Hepatic stellate cell (primary cell): Measurements from ENCODE around the gene HOXD11.
A peak's percentile ranks its signal among the peaks of the same experiment; 100 is the strongest.

ENCODE experiments used
- DNase-seq: peaks from one replicate; pipeline ENCODE4 v3.0.0; 2011; ENCODE audit warnings: low spot score

The HOXD11 gene

DNA sequence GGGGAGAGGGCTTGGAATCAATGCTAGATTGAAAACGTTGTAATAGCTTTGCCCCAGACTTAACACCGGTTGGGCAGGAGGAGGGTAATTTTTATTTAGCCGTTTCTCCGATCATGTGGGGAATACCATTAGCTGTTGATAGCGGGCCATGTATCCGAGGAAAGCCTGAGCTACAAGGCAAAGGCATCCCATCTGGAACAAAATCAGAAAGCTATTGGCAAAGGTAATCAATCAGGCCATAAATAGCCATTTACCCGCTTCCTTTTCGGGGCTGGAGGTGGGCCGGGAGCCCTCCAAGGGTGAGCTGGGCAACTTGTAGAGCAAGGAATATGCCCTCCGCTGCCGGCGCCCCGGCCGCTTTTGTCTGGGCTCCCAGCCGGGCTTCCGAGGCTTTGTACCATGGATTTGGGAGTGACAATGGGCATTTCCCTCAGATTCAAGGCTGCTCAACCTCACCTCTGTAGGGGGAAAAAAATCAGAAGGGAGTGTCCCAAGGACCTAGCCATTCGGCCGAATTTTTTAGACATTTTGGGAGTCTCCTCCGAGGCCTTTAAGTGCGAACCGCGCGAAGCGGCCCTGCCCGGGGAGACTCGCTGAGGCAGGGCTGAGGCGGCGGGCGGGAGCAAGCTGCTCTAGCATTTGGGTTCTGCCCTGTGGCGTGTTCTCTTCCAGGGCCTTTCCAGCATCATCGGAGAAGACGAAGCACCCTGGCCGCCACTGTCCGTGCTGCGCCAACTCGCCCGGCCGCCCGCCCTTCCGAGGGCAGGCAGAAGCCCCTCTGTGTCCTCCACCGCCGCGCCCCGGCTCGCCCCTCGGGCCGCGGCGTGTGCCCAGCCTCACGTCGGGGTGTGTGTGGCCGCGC is 14.3 kb downstream of the HOXD11 start:
- no peak for DNase-seq

DNA sequence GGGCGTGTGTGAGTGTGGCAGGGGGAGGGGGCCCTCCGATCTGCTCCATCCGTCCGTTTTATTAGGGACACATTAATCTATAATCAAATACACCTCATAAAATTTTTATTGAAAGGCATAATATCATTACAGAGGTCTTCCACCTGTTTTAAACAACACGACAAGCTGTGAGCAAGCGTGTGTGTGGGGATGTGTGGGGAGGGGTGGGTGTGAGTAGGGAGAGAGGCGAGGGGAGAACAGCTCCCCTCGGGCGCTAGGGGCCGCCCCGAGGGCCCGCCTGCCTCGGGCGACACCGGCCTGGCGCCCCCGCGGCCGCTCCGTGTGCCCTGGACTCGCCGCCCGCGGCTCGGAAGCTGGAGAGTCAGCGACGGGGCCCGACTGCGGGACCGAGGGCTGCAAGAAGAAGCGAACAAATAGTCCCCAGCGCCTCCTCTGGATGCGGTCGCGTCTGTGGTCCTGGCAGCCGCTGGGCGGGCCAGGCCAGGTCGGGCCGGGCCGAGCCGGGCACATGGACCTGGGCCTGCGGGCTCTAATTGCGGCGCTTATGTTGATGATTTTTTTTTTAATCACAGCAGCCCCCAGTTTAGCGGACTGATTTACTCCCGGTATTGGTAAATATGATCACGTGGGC is 15.1 kb downstream of the HOXD11 start:
- no peak for DNase-seq

DNA sequence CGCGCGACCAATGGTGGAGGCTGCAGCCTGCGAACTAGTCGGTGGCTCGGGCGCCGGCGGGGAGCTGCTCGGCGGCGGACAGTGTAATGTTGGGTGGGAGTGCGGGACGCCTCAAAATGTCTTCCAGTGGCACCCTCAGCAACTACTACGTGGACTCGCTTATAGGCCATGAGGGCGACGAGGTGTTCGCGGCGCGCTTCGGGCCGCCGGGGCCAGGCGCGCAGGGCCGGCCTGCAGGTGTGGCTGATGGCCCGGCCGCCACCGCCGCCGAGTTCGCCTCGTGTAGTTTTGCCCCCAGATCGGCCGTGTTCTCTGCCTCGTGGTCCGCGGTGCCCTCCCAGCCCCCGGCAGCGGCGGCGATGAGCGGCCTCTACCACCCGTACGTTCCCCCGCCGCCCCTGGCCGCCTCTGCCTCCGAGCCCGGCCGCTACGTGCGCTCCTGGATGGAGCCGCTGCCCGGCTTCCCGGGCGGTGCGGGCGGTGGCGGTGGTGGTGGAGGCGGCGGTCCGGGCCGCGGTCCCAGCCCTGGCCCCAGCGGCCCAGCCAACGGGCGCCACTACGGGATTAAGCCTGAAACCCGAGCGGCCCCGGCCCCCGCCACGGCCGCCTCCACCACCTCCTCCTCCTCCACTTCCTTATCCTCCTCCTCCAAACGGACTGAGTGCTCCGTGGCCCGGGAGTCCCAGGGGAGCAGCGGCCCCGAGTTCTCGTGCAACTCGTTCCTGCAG is 15.8 kb downstream of the HOXD11 start, which contains the start of gene HOXD9:
Gene HOXD9, plus strand, starts transcription at position 37 of the 728 bp plus-strand sequence. Its CDS starts 50 bp downstream, at position 87.
- no peak for DNase-seq

DNA sequence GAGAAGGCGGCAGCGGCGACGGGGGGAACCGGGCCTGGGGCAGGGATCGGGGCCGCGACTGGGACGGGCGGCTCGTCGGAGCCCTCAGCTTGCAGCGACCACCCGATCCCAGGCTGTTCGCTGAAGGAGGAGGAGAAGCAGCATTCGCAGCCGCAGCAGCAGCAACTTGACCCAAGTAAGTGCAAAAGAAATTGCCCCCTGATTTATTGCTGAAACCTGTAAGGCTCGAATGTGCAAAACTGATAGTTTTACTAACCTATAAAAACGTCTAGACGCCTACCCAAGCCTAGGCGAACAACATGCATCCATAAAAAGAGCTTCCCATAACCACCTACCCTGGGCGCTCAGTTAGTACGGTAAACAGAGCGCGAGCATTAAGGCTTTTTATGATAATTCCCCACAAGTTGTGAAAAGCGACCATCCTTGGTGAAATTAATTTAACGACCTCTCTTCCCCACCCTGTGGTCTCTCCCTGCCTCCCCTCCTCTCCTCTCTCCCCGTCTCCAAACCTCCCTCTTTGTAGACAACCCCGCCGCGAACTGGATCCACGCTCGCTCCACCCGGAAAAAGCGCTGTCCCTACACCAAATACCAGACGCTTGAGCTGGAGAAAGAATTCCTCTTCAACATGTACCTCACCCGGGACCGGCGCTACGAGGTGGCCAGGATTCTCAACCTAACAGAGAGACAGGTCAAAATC is 16.5 kb downstream of the HOXD11 start:
- no peak for DNase-seq

DNA sequence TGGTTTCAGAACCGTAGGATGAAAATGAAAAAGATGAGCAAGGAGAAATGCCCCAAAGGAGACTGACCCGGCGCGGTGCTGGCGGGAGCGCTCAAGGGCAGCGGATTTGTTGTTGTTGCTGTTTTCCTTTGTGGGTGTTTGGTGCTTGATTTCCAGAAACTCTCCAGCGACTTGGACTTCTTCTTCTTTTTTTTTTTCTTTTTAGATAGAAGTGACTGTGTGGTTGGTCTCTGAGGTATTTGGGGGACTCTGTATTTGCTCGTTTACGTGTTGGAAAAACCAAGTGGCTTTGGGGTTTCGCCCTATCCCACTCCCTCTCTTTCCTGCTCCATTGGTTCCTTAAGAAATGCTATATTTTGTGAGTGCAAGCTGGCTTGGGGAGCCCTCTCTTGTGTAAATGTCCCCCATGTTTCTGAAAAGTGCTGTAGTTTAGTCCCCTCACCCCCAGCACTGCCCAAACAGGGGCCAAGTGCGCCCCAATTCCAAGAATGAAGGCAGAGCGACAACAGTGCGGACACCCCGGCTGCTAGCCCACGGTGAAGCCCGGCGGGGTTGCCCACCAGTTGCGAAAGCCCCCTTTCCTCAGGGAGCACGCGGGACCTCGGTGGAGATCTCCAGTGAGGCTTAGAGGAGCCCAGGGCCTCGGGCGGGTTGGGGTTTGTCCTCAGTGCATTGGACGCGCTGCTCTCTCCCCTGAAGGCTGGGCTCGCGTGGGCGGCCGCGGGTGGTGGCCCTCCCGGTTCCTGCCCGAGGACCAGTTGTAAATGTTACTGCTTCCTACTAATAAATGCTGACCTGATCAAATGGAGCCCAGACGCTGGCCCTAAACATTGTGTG is 17.2 kb downstream of the HOXD11 start:
- no peak for DNase-seq

DNA sequence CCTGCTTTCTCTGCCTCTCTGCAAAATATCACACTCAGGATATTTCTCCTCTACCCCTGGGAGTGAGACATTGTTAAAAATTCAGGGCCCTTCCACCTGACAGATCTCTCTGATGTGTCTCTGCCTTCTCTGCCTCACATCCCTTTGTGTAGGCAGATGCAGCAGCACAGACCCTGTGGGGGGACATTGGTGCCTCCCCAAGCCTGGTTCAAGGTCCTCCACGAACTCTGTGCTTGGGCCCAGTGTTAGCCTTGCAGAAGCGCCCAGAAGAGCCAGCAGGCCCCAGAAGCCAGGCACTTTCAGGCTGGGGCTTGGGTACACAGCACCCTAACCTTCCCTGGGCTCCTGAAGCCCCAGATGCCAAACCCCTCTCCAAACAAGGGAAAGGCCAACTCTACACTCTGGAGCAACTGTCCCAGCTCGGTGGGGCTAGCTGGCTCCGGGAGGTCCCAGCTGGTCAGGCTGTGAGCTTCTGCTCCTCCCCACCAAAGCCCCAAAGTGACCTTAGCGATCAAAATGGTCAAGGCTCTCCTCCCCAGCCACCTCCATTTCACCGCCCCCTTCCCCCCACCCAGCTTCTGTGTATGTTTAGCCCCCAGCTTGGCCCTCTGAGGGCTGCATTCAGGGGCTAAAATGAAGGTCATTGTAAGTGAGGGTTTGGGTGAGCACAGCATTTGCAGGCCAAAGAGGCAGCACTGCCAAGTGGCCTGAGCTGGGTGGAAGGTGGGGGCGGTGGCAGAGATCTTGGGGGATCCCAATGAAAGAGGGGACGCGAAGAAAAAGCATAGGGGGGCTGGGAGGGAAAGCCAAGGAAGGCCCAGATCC is 18.1 kb downstream of the HOXD11 start:
- DNase-seq = no peak

DNA sequence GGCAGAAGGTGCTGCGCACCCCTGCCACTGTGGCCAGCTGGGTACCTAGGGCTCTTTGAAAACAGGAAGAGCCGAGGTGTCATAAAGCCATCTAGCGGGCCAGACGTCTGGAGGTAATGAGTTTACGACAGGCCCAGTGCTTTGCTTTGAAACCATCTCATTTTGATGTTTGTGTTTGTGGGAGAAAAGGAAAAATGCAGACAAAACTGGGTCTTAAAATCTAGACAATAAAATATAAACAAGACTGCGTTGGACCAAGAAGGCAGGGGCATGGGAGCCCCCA is 18.6 kb downstream of the HOXD11 start:
- no peak for DNase-seq

DNA sequence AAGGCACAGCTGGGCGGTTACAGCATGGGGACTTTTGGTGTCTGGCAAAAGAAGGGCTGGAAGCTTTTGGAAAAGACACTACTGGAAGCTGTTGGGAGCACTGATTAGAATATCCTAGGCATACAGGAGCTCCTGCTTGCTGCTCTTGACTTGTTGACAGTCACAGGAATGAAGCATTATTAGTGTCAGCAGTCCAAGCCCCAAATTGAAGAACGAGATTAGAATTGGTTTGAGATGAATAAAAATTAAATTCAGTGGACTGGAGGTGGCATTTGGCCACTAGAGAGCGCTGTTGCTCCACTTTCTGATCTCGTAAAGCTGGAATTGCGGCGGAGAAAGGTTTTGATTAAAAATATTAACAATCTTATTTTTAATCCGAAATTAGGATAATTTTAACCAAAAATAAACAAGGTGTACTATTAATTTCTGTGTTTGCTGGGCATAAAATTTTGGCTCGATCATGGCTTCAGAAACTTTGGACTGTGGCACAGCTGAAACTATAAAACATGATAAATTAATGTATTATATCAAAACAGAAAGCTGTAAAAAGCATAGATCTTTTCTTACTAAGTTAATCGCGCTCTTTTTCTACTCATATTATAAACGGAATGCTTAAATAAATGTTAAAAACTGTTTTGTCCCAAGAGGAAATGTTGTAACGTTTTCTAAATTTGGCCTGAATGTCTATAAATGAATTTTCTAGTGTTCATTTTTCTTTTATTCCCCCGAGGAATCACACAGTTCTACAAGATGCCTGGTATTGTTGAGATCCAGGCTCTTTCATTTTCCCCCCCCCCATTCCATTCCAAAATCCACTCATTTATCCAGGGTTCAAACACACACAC is 20.1 kb downstream of the HOXD11 start:
- peak; percentile 65 for DNase-seq

DNA sequence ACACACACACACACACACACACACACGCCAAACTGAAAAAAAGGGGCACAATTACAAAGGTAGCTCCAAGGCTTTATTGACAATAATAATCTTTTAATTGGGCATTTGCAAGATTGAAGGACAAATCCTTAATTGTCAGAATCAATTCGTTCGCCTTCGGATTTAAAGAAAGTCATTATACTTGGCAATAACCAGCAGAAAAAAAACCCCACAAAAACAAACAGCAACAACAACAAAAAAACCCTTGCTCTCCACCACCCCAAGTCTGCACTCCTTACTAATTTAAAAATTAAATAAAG is 20.6 kb downstream of the HOXD11 start:
- no peak for DNase-seq

DNA sequence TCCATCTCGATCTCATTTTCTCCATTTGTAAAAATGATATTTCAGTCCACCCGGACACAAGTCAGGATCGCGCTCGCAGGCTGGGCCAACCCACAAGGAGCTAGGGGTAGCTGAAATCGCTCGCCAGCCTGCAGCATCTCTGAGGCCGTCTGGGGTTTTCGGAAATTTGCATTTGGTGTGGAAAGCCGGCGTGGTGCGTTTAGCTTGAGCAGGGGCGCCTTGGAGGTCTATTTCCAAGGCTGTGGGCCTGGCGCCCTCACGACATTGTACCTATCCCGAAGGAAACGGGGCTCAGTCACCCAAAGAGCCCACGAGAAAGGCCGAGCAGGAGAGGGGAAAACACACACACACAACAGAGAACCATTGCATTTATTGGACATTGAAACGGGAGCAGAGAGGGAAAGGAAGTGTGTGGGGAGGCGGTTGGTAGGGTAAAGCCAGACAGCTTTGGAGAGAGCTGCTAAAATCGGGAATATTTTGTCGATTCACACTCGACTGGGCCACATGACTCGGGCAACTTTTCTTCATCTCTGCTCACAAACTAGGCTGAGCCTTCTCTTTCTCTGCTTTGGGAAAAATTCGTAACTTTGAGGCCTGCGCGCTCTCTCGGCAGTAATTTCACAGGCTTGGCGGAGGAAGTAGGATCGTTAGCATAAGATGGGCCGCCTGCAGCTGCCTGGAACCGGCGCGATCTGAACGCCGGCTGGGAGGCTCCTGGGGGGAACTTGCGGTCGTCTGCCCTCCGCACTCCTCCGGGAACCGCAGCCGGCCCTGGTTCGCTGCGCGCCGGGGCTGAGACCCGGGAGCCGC is 21.3 kb downstream of the HOXD11 start:
- DNase-seq = no peak

DNA sequence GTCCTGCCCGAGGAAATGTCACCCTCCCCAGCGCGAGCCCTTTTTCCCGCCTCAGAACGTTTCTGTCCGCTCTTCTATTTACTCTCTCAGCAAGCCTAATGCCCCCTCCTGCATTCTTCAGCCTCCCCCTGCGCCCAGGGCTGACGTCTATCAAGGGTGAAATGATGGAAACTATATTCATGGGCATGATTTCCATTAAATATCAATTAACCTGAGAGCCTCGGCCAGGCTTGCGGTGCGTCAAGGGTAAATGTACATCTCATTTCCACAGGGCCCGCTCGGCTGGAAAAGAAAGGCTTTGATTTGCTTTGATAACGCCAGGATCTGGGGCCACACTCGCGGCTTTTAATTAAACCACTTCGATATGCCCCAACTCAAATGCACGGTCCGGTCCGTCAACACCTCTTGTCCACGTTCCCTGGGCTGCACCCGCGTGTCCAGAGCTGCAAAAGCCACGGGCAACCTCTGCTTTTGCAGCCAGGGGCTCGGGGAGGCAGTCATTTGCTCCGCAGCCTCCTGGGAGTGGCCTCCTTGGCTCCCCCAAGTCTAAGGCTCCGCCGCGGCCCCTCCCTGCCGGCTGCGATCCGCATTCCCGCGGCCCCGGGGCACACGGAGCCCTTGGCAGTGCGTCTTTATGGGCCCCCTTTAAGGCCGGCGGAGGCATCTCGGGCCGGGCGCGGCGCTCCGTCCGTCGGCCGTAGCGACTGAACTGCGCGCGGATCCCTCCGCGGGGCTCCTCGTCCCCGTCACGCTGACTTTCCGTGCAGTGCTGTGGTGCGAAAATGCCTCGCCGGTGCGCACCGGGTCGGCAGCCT is 22.1 kb downstream of the HOXD11 start, which contains the start of gene HOXD8:
Gene HOXD8, plus strand, starts transcription at position 724 of the 815 bp plus-strand sequence. CDS start 662 bp downstream, outside the sequence.
- DNase-seq = no peak

DNA sequence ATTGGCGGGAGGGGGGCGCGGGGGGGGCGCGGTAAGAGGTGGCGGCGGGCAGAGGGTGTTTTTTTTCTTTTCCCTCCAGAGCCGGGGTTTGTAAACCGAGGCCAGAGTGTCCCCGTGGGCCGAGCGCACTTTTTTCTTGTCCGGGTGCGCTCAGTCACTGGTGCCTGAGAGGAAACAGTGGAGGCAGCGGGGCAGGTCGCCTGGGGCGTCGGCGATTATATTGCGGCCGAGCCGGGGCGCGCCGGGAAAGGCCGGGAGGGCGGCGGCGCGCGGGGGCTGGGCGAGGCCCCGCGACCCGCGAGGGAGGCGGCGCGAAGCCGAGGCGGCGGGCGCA is 22.7 kb downstream of the HOXD11 start:
- DNase-seq = no peak

DNA sequence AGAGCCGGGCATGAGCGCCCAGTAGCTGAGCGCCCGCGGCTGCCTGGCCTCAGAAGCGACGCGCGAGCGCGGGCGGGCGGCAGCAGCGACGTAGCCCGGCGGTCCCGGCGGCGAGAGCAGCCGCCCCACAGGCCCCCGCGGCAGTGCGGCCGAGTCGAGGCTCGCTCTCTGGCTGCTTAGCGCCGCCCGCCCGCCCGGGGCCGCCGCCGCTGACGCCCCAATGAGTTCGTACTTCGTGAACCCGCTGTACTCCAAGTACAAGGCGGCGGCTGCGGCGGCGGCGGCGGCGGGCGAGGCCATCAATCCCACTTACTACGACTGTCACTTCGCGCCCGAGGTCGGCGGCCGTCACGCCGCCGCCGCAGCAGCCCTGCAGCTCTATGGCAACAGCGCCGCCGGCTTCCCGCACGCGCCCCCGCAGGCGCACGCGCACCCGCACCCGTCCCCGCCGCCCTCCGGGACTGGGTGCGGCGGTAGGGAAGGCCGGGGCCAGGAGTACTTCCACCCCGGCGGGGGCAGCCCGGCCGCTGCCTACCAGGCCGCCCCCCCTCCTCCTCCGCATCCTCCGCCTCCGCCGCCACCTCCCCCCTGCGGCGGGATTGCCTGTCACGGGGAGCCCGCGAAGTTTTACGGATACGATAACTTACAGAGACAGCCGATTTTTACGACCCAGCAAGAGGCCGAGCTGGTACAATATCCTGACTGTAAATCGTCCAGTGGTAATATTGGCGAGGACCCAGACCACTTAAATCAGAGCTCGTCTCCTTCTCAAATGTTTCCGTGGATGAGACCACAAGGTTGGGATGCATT is 23.3 kb downstream of the HOXD11 start:
- no peak for DNase-seq

DNA sequence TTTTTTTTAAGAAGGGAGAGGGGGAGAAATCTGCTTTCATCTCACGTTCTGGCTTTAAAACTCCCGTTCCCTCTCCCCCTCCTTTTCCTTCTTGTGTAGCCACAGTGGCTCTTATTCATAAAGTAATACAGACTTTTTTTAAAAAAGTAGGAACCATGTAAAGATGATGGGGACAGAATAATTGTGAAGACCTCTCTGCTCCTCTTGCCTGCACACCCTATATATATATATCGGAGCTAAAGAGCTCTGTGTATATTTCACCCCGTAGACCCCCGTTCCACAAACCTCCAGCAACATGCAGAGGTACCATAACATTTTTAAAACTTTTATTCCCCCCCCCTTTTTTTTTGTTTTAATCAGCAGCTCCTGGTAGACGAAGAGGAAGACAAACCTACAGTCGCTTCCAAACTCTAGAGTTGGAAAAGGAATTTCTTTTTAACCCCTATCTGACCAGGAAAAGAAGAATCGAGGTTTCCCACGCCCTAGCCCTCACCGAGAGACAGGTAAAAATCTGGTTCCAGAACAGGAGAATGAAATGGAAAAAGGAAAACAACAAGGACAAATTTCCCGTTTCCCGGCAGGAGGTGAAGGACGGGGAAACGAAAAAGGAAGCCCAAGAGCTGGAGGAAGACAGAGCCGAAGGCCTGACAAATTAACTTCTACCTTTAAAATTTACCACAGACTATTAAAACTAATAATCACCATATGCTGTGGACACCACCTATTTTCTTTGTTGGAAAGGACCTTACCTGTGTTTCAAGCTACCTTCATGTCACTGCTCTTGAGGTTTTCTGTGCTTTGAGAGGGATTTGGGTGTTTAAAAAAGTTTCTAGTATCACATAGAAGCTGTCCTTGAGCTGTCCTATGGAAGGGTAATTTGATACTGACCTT is 24.1 kb downstream of the HOXD11 start:
- DNase-seq = no peak

DNA sequence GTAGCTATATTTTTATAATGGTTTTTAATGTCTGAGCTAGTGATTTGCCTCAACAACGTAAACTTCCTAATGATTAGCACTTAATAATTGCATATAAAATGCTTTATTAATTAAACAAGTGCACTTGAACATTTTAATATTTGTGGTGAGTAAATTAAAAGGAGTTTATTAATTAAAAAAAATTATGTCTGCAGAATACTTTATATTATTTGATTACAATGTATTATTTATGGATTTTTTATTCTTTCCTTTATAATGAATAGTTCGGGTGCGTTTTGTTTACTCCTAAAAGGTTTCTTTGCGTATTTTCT is 24.7 kb downstream of the HOXD11 start:
- DNase-seq = no peak
